ENCODE results near the gene HDDC3.

Gene HDDC3, protein sequence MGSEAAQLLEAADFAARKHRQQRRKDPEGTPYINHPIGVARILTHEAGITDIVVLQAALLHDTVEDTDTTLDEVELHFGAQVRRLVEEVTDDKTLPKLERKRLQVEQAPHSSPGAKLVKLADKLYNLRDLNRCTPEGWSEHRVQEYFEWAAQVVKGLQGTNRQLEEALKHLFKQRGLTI

DNA sequence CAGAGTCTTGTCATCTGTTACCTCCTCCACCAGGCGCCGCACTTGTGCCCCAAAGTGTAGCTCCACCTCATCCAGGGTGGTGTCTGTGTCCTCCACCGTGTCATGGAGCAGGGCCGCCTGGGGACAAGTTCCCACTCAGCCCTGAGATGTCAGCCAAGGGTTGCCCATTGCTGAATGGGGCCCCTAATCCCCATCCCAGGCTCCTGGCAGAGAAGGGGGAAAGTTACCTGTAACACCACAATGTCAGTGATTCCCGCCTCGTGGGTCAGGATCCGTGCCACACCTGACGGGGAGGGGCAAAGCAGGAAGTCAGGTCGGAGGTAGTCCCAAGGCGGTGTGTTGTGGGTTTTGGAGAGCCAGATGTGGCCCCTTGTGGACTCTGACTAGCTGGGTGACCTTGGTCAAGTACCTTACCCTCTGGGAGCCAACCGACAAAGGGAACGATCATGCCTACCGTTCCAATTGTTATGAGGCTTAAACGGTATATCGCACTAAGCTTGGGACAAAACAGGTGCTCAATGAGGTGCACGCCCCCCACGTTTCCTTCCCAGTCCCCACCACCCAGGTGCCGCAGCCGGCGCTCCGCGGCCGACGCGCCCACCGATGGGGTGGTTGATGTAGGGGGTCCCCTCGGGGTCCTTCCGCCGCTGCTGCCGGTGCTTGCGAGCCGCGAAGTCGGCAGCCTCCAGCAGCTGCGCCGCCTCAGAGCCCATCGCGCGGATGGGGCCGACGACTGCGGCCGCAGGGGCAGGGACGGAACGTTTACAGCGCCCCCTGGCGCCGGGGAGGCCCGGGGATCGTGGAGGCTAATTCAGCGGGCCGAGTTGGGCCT lies at the start of gene HDDC3:
HDDC3 (minus strand) TSS at position 722 of the 832 bp plus-strand sequence; CDS start at position 713, 9 bp downstream.
- DNase-seq (ENCODE audit: extremely low read depth, low read depth): peak; percentile 43
- TF ChIP-seq, protein P1, sequence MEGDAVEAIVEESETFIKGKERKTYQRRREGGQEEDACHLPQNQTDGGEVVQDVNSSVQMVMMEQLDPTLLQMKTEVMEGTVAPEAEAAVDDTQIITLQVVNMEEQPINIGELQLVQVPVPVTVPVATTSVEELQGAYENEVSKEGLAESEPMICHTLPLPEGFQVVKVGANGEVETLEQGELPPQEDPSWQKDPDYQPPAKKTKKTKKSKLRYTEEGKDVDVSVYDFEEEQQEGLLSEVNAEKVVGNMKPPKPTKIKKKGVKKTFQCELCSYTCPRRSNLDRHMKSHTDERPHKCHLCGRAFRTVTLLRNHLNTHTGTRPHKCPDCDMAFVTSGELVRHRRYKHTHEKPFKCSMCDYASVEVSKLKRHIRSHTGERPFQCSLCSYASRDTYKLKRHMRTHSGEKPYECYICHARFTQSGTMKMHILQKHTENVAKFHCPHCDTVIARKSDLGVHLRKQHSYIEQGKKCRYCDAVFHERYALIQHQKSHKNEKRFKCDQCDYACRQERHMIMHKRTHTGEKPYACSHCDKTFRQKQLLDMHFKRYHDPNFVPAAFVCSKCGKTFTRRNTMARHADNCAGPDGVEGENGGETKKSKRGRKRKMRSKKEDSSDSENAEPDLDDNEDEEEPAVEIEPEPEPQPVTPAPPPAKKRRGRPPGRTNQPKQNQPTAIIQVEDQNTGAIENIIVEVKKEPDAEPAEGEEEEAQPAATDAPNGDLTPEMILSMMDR (IDR thresholded peaks at IDR 0.05; ENCODE audit: low read depth, low read length): peak; percentile 88

GRCh38 chr15:90982135-90982534 lies 49.8 kb upstream of the HDDC3 start:
- no peak for DNase-seq (ENCODE audit: extremely low read depth, low read depth)
- TF ChIP-seq, protein P1 (IDR thresholded peaks at IDR 0.05; ENCODE audit: low read depth, low read length): no peak

GRCh38 chr15:90981681-90982080 lies 49.3 kb upstream of the HDDC3 start:
- TF ChIP-seq, protein P1 (IDR thresholded peaks at IDR 0.05; ENCODE audit: low read depth, low read length): no peak
- no peak for DNase-seq (ENCODE audit: extremely low read depth, low read depth)

- TF ChIP-seq, protein P1 (IDR thresholded peaks at IDR 0.05; ENCODE audit: low read depth, low read length): no peak
- no peak for DNase-seq (ENCODE audit: extremely low read depth, low read depth)
Observed at GRCh38 chr15:90979582-90979981, 47.2 kb upstream of the HDDC3 start.

GRCh38 chr15:90974216-90974615 lies 41.9 kb upstream of the HDDC3 start:
- no peak for DNase-seq (ENCODE audit: extremely low read depth, low read depth)
- TF ChIP-seq, protein P1 (IDR thresholded peaks at IDR 0.05; ENCODE audit: low read depth, low read length): no peak

GRCh38 chr15:90972133-90972532 lies 39.8 kb upstream of the HDDC3 start:
- TF ChIP-seq, protein P1 (IDR thresholded peaks at IDR 0.05; ENCODE audit: low read depth, low read length): no peak
- DNase-seq (ENCODE audit: extremely low read depth, low read depth): no peak

- no peak for DNase-seq (ENCODE audit: extremely low read depth, low read depth)
Observed at GRCh38 chr15:90970274-90970673, 37.9 kb upstream of the HDDC3 start.

More at GRCh38 chr15:90970274-90970673, 37.9 kb upstream of the HDDC3 start:
- TF ChIP-seq, protein P1 (IDR thresholded peaks at IDR 0.05; ENCODE audit: low read depth, low read length): no peak
